HS-27A (cell line): ENCODE results near the gene HERPUD2.
"Not testable (repeated sequence)": the region's sequence is repeated elsewhere in the genome, so short reads cannot be mapped to it uniquely, and the experiment has no call there.

Experiments used
- DNase-seq: peaks from one replicate; pipeline ENCODE4 v3.0.0-alpha.2; 2012; ENCODE audit warnings: low read depth, missing footprints

The HERPUD2 gene

GRCh38 chr7:35604595-35604994 is 90.3 kb downstream of the HERPUD2 start:
- no peak for DNase-seq

GRCh38 chr7:35599645-35600044 is 95.3 kb downstream of the HERPUD2 start:
- DNase-seq, result no peak

- no peak for DNase-seq
These were observed 95.9 kb downstream of the HERPUD2 start for GRCh38 chr7:35599061-35599460.

- no peak for DNase-seq
These were observed 98.9 kb downstream of the HERPUD2 start for GRCh38 chr7:35596061-35596460.

GRCh38 chr7:35593899-35594298 is 101.0 kb downstream of the HERPUD2 start:
- DNase-seq, result no peak

DNA sequence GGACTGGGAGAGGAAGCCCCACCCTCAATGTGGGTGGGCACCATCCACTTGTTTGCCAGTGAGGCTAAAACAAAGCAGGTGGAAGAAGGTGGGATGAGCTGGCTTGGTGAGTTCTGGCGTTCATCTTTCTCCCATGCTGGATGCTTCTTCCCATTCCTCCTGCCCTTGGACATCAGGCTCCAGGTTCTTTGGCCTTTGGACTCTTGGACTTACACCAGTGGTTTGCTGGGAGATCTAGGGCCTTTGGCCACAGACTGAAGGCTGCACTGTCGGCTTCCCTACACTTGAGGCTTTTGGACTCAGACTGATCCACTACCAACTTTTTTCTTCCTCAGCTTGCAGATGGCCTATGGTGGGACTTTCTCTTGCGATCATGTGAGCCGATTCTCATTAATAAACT is 106.3 kb downstream of the HERPUD2 start:
- DNase-seq, result no peak

DNA sequence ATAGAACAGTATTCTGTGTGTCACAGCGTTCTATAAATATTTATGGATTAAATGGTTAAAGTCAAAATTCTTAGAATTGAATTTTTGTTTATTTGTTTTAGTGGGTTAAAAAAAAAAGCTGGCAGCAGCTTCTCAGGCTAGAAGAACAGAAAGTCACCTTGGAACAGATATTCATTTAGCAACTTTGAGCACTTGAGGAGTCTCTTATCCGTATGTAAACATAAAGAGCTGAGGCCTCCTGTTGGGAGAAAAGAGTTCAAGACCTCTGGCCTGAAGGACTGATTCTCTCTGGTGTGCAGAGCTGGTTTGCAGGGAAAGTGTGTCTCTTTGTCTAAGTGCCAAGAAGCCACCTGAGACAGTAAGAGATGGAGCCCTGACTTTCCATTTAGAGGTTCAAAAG is 109.9 kb downstream of the HERPUD2 start:
- no peak for DNase-seq

DNA sequence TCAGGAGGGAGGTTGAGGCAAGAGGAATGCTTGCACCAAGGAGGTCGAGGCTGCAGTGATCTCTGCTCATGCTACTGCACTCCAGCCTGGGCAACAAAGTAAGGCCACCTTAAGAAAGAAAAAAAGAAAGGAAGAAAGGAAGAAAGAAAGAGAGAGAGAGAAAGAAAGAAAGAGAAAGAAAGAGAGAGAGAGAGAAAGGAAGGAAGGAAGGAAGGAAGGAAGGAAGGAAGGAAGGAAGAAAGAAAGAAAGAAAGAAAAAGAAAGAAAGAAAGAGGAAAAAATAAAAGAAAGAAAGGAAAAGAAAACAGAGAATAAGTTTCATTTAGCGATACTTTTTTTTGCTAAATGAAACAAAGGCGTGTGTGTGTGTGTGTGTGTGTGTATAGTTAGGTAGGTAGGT is 110.4 kb downstream of the HERPUD2 start:
- not testable (repeated sequence) for DNase-seq
